Lower lobe of right lung (tissue), 2 donors: ENCODE results near the gene CHST7. TPM values are rescaled to one million over a fixed set of nuclear protein-coding genes. Genes with fewer than 3 reads are reported as not detected.

Source experiments
- ATAC-seq, 2 donors: fragments of 200-7000 bp; cut with Tn5 transposase; one replicate each; pipeline ENCODE4 v1.9.1; 2020 to 2022; ENCODE audit warnings: mild to moderate bottlenecking in 2 of 2, moderate library complexity in 2 of 2
- DNase-seq: peaks from one replicate; pipeline ENCODE4 v3.0.0-alpha.2; 2020
- H3K27ac ChIP-seq: fragments of 200-600 bp; one replicate; pipeline ENCODE4 v1.8.0; 2022
- H3K27me3 ChIP-seq: fragments of 200-600 bp; one replicate; pipeline ENCODE4 v1.8.0; 2022; ENCODE audit warnings: low read depth
- H3K36me3 ChIP-seq: fragments of 200-600 bp; one replicate; pipeline ENCODE4 v1.8.0; 2022; ENCODE audit warnings: mild to moderate bottlenecking
- H3K4me1 ChIP-seq: fragments of 200-600 bp; one replicate; pipeline ENCODE4 v1.8.0; 2022
- H3K4me3 ChIP-seq: fragments of 200-600 bp; one replicate; pipeline ENCODE4 v1.8.0; 2022; ENCODE audit warnings: mild to moderate bottlenecking
- H3K9me3 ChIP-seq: fragments of 200-600 bp; one replicate; pipeline ENCODE4 v1.8.0; 2022
- intact Hi-C: fragments of 100-400 bp; cut with DNase I; formaldehyde crosslinking; loops from one replicate; pipeline ENCODE4 v1.11.0; 2022
- total RNA-seq: library from RNA; stranded (reverse); fragmentation: NEBNext Ultra II Directional; extraction: Animal tissue kit (Norgen Biotek cat#: 25700); gene quantifications from one replicate; pipeline ENCODE4 v1.2.1, GENCODE V29; 2021
- TF ChIP-seq, protein P1 (sequence below): fragments of 200-600 bp; IDR thresholded peaks from one replicate; pipeline ENCODE4 v1.8.0; 2022; ENCODE audit warnings: antibody characterized with exemption, mild to moderate bottlenecking
- donor health status: DM: no; HTN: yes; CAD: no; lungs with severe emphysema.

Gene CHST7
- total RNA-seq, 1 donor from 2014 or later: 7.4 TPM

DNA sequence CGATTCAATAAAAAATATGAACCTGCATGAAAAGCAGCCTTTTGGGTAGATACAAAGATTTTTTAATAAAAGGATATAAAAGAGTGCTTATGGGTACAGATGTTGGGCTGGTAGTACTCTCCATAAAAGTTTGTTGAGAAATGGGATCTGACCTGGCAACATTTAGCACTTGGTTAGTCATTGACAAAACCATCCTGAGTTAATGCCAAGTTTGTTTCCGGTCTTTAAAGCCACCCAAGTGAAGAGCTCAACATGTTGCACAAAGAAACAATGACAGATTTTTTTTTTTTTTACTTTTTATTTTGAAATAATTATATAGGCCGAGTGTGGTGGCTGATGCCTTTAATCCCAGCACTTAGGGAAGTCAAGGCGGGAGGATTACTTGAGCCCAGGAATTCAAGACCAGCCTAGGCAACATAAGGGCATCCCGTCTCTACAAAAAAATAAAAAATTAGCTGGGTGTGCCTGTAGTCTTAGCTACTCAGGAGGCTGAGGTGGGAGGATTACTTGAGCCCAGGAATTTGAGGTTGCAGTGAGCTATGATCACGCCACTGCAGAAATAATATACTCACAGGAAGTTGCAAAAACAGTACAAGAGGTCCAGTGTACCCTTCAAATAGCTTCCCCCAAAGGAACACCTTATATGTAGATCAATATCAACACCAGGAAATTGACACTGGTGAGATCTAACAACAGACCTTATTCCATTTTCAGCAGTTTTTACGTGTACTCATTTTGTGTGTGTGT, 16.6 kb downstream of the CHST7 start:
- ATAC-seq (peak in 1 of 2 donors; percentile 51), DNase-seq (no peak)
- Histone ChIP-seq H3K4me1 (peaks cover 26% of the 10 kb centered on the region), H3K4me3 (no peak overlapping the region), H3K27me3 (no peaks in the 10 kb centered on the region), H3K9me3 (no peaks in the 10 kb centered on the region), H3K36me3 (no peaks in the 10 kb centered on the region), H3K27ac (no peak overlapping the region)
- TF ChIP-seq, protein P1, sequence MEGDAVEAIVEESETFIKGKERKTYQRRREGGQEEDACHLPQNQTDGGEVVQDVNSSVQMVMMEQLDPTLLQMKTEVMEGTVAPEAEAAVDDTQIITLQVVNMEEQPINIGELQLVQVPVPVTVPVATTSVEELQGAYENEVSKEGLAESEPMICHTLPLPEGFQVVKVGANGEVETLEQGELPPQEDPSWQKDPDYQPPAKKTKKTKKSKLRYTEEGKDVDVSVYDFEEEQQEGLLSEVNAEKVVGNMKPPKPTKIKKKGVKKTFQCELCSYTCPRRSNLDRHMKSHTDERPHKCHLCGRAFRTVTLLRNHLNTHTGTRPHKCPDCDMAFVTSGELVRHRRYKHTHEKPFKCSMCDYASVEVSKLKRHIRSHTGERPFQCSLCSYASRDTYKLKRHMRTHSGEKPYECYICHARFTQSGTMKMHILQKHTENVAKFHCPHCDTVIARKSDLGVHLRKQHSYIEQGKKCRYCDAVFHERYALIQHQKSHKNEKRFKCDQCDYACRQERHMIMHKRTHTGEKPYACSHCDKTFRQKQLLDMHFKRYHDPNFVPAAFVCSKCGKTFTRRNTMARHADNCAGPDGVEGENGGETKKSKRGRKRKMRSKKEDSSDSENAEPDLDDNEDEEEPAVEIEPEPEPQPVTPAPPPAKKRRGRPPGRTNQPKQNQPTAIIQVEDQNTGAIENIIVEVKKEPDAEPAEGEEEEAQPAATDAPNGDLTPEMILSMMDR: no peak
- intact Hi-C loops: no loop called here

DNA sequence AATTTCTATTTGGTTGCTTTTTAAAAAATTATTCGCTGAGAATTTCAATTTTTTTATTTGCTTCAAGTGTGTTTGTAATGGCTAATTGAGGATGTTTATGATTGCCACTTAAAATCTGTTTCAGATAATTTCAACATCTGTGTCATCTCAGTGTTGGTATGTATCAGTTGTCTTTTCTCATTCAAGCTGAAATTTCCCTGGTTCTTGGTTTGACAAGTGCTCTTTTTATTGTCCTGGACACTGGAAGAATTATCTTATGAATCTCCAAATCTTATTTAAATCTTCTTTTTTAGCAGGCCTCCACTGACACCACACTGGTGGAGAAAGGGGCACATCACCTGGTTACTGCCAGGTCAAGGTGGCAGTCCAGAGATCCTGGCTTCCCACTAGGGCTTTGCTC, 21.5 kb downstream of the CHST7 start:
- Histone ChIP-seq H3K4me1 (no peaks in the 10 kb centered on the region), H3K4me3 (no peak overlapping the region), H3K27ac (no peak overlapping the region), H3K36me3 (no peaks in the 10 kb centered on the region), H3K27me3 (no peaks in the 10 kb centered on the region), H3K9me3 (no peaks in the 10 kb centered on the region)
- ATAC-seq: no peak
- DNase-seq: no peak
- intact Hi-C loops: no loop called here
- TF ChIP-seq, protein P1: no peak

DNA sequence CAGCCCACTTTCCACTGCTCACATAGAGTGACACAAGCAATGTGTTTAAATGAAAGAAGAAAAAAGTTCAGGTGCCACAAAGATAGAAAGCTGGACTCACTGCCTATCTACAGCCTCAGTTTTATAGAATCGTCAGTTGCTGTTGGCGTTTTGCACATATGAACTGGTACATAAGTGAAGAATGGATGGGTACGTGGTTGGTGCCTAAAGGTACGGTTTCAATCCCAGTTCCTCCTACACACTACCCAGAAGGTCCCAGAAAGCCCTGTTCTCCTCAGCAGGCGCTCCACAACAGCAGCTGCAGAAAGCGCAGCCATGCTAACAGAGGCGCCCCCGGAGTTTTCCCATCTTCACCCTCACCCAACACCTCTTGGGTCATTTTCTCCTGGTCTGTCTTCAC, 23.6 kb downstream of the CHST7 start:
- intact Hi-C loops: no loop called here
- no peak for DNase-seq
- no peaks in the 10 kb centered on the region for H3K36me3 ChIP-seq
- no peaks in the 10 kb centered on the region for H3K27me3 ChIP-seq
- no peaks in the 10 kb centered on the region for H3K9me3 ChIP-seq
- no peak for ATAC-seq
- H3K27ac ChIP-seq: no peak overlapping the region
- H3K4me3 ChIP-seq: no peak overlapping the region
- no peaks in the 10 kb centered on the region for H3K4me1 ChIP-seq
- TF ChIP-seq, protein P1: no peak

DNA sequence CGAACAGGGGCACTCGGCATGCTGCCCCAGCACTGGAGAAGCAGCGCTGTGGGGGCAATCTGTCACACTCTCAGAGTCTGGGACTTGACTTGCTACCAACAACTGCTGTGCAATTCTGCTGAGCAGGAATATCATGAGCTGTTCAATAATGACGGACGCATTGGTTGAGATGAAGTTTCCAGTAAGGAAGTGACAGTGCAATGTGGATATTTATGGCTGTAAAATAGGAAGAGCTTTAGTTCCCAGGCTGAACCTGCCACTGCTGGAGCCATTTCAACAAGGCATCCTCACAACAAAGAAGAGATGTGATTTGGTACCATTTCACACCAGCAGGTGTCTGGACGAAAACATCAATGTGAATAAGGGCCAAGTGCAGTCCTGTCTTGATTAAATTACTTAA, 24.2 kb downstream of the CHST7 start:
- no peak overlapping the region for H3K4me3 ChIP-seq
- no peaks in the 10 kb centered on the region for H3K27me3 ChIP-seq
- H3K9me3 ChIP-seq: no peaks in the 10 kb centered on the region
- no peaks in the 10 kb centered on the region for H3K36me3 ChIP-seq
- H3K4me1 ChIP-seq: no peaks in the 10 kb centered on the region
- intact Hi-C loops: no loop called here
- ATAC-seq (no peak), DNase-seq (no peak)
- no peak overlapping the region for H3K27ac ChIP-seq
- TF ChIP-seq, protein P1: no peak

DNA sequence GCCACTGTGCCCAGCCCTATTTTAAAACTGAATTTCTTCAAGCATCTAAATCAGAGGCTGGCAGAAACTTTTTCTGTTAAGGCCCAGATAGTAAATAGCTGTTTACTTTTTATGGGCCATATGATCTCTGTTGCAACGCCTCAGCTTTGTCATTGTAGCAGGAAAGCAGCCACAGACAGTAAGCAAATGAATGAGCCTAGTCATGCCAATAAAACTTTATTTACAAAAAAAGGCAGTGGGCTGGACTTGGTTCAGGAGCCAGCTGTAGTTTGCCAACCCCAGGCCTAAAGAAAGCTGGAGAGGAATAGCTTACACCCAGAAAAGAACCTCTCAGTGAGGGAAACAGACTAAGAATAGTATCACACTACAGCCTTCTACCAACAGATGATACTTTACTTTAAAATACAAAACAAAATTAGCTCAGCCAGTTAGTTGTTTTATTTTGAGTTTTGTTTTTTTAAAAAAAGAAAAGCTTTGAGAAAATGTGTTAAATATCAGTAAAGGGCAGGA, 25.5 kb downstream of the CHST7 start:
- TF ChIP-seq, protein P1: no peak
- ATAC-seq: no peak
- no peak overlapping the region for H3K27ac ChIP-seq

More for the DNA sequence above, 25.5 kb downstream of the CHST7 start:
- no peak for DNase-seq
- intact Hi-C loops: no loop called here
- Histone ChIP-seq H3K9me3 (no peaks in the 10 kb centered on the region), H3K4me3 (no peak overlapping the region), H3K4me1 (no peaks in the 10 kb centered on the region), H3K27me3 (no peaks in the 10 kb centered on the region), H3K36me3 (no peaks in the 10 kb centered on the region)
